ENCODE data around the gene ZNF70. TPM values are rescaled to one million over a fixed set of nuclear protein-coding genes. Genes with fewer than 3 reads are reported as not detected.
A peak's percentile ranks its signal among the peaks of the same experiment; 100 is the strongest.

ZNF70 gene
- total and polyA plus RNA-seq, 2 of the 13 experiments (the other 11 are each of a cell fraction or from before 2014, with no cell fraction given), result 0.62 to 3.6 TPM

DNA sequence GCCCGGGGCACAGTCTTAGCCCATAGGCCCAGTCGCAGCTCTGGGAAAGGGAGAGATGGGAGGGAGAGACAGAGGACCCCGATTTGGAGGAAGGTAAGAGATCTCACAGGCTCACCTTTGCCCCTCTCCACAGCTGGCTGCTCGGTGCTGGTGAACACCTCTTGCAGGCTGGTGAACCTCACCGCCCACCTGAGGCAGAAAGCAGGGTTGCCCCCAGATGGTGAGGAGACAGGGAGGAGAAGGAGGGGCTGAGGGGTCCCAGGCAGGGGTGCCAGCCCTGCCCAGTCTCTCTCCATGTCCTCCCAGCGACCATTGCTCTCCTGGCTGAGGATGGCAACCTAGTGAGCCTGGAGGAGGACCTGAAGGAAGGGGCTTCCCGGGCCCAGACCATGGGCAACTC is 13.0 kb upstream of the ZNF70 start:
- ChIA-PET POLR2A (interaction anchor here (1.0 to 6.9 kb wide), 2 partner anchors 10 to 11 kb away, joined by 4 to 52 read pairs; partner anchors contain the start of genes VPREB3 and ZNF70), CTCF (ENCODE audit: low intra/inter-chr PET ratio, low total read pairs) (no interaction called here)
- no peak overlapping the region for H3K4me3 ChIP-seq (replicated peaks in 1 of 3; ENCODE audit: insufficient read depth in 1 of 3, low read depth in 2 of 3, low read length in 3 of 3)
- H3K9me3 ChIP-seq (ENCODE audit: low read length), result no peaks in the 10 kb centered on the region
- TF ChIP-seq RBFOX2 (IDR thresholded peaks at IDR 0.05; ENCODE audit: low read depth, low read length), result 0 out of 2 replicates have a peak, but pooled peaks have one; percentile 20
- TF ChIP-seq JUN (CRISPR knock-in tag; IDR thresholded peaks at IDR 0.05), result no peak
- TF ChIP-seq, protein P1, sequence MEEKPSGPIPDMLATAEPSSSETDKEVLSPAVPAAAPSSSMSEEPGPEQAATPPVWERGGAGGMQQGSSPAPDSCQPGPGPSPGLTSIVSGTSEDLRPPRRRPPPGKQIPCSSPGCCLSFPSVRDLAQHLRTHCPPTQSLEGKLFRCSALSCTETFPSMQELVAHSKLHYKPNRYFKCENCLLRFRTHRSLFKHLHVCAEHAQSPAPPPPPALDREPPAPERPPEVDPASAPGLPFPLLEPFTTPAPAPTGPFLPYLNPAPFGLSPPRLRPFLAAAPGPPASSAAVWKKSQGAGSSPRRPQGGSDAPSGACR (CRISPR knock-in tag; IDR thresholded peaks at IDR 0.05), result no peak
- TF ChIP-seq ZNF326 (CRISPR knock-in tag; IDR thresholded peaks at IDR 0.05; ENCODE audit: borderline replicate concordance), result peak; percentile 61; the same call in 1 of the 2 replicates
- TF ChIP-seq SRY (CRISPR knock-in tag; IDR thresholded peaks at IDR 0.05), result no peak
- peaks cover 42% of the 10 kb centered on the region for H3K4me1 ChIP-seq (ENCODE audit: insufficient read depth, low read length)
- 94% methylated on average over 4 of the region's 7 CpGs for WGBS (ENCODE audit: low lambda C conversion rate)
- FAIRE-seq (no peak), ATAC-seq (no peak), DNase-seq (ENCODE audit: low spot score) (no peak)
- H3K79me2 ChIP-seq (ENCODE audit: insufficient read depth, low read length), result peaks cover 7% of the 10 kb centered on the region
- intact Hi-C loops (cut with micrococcal nuclease; ENCODE audit: unreplicated experiment), result no loop called here
- H3K27me3 ChIP-seq (ENCODE audit: control insufficient read depth in 1 of 2, insufficient read depth in 2 of 2, low read length in 2 of 2), result no peaks in the 10 kb centered on the region
- BruUV-seq (replicated peaks), result no TSS peak
- no peak overlapping the region for H3K27ac ChIP-seq (ENCODE audit: extremely low read length, insufficient read depth, low read length)
- no peak overlapping the region for H2AFZ ChIP-seq (ENCODE audit: low read length)
- H3K36me3 ChIP-seq (replicated peaks in 1 of 2; ENCODE audit: control insufficient read depth in 1 of 2, insufficient read depth in 2 of 2, low read length in 2 of 2), result peaks cover 0 to 1% of the 10 kb centered on the region in 2 experiments; a peak in 2 of 5 replicates
- H3K4me2 ChIP-seq (ENCODE audit: low read depth, low read length), result no peak overlapping the region
- in situ Hi-C loops (cut with HindIII; ENCODE audit: extremely low pct_ligation_motif_present, low pct_unique_long_range_greater_than_20kb), result no loop called here
- H3K9ac ChIP-seq (ENCODE audit: insufficient read depth, low read depth, low read length), result no peak overlapping the region
- H4K20me1 ChIP-seq (ENCODE audit: insufficient read depth, low read length), result no peaks in the 10 kb centered on the region

DNA sequence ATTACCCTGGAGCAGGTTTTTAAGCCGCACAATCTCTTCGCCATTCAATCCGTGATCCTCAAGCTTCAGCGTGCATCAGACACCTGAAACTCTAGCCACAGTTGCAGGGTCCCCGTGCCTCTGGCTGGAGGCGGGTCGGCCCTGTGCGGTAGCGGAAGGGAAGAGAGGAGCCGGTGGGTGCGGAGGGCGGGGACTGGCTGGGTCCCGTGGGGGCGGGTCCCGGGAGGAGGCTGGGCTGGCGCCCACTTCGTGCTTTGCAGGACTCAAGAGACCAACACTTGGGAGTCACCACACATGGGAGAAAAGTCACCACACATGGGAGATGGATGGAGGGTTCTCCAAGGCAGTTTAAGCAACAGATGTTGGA is 12.7 kb upstream of the ZNF70 start:
- intact Hi-C loops (cut with micrococcal nuclease; ENCODE audit: unreplicated experiment), result no loop called here
- Histone ChIP-seq H3K4me1 (ENCODE audit: insufficient read depth, low read length) (peaks cover 39% of the 10 kb centered on the region), H3K4me3 (replicated peaks in 1 of 3; ENCODE audit: insufficient read depth in 1 of 3, low read depth in 2 of 3, low read length in 3 of 3) (no peak overlapping the region), H3K79me2 (ENCODE audit: insufficient read depth, low read length) (peaks cover 7% of the 10 kb centered on the region), H3K27ac (ENCODE audit: extremely low read length, insufficient read depth, low read length) (no peak overlapping the region), H4K20me1 (ENCODE audit: insufficient read depth, low read length) (no peaks in the 10 kb centered on the region), H3K36me3 (replicated peaks in 1 of 2; ENCODE audit: control insufficient read depth in 1 of 2, insufficient read depth in 2 of 2, low read length in 2 of 2) (peaks cover 0 to 1% of the 10 kb centered on the region in 2 experiments; a peak in 2 of 5 replicates), H3K4me2 (ENCODE audit: low read depth, low read length) (no peak overlapping the region), H3K9me3 (ENCODE audit: low read length) (no peaks in the 10 kb centered on the region), H2AFZ (ENCODE audit: low read length) (no peak overlapping the region), H3K27me3 (ENCODE audit: control insufficient read depth in 1 of 2, insufficient read depth in 2 of 2, low read length in 2 of 2) (no peaks in the 10 kb centered on the region), H3K9ac (ENCODE audit: insufficient read depth, low read depth, low read length) (no peak overlapping the region)
- TF ChIP-seq PHB2 (IDR thresholded peaks at IDR 0.05; ENCODE audit: partially characterized antibody) (no peak), RBFOX2 (IDR thresholded peaks at IDR 0.05; ENCODE audit: low read depth, low read length) (0 out of 2 replicates have a peak, but pooled peaks have one; percentile 27)
- POLR2A ChIA-PET, result interaction anchor here (1.0 to 6.9 kb wide), 2 partner anchors 11 kb away, joined by 4 to 52 read pairs; partner anchors contain the start of genes VPREB3 and ZNF70
- FAIRE-seq (no peak), ATAC-seq (no peak), DNase-seq (ENCODE audit: low spot score) (no peak)
- in situ Hi-C loops (cut with HindIII; ENCODE audit: extremely low pct_ligation_motif_present, low pct_unique_long_range_greater_than_20kb), result no loop called here
- no TSS peak for BruUV-seq (replicated peaks)
- 95% methylated on average over 17 of the region's 17 CpGs for WGBS (ENCODE audit: low lambda C conversion rate)
- CTCF ChIA-PET (ENCODE audit: low intra/inter-chr PET ratio, low total read pairs), result no interaction called here
